ENCODE data around the gene ZNF576. TPM values are rescaled to one million over a fixed set of nuclear protein-coding genes. Genes with fewer than 3 reads are reported as not detected.

ZNF576 gene
- total and polyA plus RNA-seq, 2 of the 13 experiments (the other 11 are each of a cell fraction or from before 2014, with no cell fraction given), result 7.2 to 9.6 TPM

GRCh38 chr19:43595605-43595998, 793 bp upstream of the ZNF576 start (continued):
- peak; percentile 99 for TF ChIP-seq ZNF770 (CRISPR knock-in tag; IDR thresholded peaks at IDR 0.05)
- TF ChIP-seq MNT (IDR thresholded peaks at IDR 0.05), result no peak
- no peak for TF ChIP-seq GATAD2A (CRISPR knock-in tag; IDR thresholded peaks at IDR 0.05)
- peak; percentile 69; the same call in 1 of the 2 replicates for TF ChIP-seq KAT7 (CRISPR knock-in tag; IDR thresholded peaks at IDR 0.05; ENCODE audit: borderline replicate concordance)
- no peak for TF ChIP-seq NFAT5 (CRISPR knock-in tag; IDR thresholded peaks at IDR 0.05)
- 0 out of 2 replicates have a peak, but pooled peaks have one; percentile 44 for TF ChIP-seq ZNF557 (CRISPR knock-in tag; IDR thresholded peaks at IDR 0.05)
- TF ChIP-seq ZNF800 (CRISPR knock-in tag; IDR thresholded peaks at IDR 0.05), result 0 out of 2 replicates have a peak, but pooled peaks have one; percentile 8
- no peak for TF ChIP-seq ZNF317 (CRISPR knock-in tag; IDR thresholded peaks at IDR 0.05)
